HG03378 (cell line): ENCODE measurements around the gene FBXL16.
"Not testable (repeated sequence)": the region's sequence is repeated elsewhere in the genome, so short reads cannot be mapped to it uniquely, and the experiment has no call there.

ENCODE experiments used
- ATAC-seq: cut with Tn5 transposase; IDR thresholded peaks from one replicate; pipeline ENCODE4 v1.9.1; 2021; ENCODE audit warnings: mild to moderate bottlenecking, moderate library complexity; ENCODE audit not compliant: unreplicated experiment

Gene FBXL16, protein sequence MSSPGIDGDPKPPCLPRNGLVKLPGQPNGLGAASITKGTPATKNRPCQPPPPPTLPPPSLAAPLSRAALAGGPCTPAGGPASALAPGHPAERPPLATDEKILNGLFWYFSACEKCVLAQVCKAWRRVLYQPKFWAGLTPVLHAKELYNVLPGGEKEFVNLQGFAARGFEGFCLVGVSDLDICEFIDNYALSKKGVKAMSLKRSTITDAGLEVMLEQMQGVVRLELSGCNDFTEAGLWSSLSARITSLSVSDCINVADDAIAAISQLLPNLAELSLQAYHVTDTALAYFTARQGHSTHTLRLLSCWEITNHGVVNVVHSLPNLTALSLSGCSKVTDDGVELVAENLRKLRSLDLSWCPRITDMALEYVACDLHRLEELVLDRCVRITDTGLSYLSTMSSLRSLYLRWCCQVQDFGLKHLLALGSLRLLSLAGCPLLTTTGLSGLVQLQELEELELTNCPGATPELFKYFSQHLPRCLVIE

DNA sequence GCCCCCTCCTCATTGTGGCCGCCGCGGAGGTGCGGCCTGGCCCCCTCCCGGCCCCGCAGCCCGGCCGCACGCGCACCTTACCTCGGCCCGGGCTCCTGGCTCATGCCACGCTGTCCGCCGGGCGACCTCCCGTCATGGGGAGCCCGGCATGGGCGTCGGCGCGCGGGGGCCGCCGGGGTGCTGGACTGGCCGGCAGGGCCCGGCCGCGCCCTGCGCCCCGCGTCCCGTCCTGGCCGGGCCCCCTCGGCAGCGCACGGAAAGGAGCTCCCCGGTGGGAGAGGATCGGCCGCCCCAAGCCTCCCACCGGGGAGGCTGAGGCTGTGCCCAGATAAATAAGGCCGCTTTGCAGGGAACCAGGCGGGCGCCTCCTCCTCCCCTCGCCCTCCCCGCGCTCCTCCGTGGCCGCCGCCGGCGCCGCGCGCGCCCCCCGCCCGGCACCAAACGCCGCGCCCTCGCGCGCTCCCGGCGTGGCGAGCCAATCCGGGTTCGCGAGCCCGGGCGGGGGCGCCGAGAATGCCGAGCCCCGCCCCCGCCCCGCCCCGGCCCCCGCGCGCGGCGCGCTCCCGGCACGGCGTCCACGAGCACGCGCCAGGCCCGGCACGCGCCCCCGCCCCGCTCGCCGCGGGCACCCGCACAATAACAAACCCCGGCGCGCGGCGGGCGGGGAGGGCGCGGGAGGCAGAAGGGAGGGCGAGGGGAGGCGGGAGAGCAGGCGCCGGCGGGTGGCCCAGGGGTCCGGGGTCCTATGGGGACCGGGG, at the start of gene FBXL16:
Gene FBXL16, minus strand, starts transcription at position 371 of the 758 bp plus-strand sequence. CDS start 8,396 bp downstream, outside the sequence.
- ATAC-seq: no peak

DNA sequence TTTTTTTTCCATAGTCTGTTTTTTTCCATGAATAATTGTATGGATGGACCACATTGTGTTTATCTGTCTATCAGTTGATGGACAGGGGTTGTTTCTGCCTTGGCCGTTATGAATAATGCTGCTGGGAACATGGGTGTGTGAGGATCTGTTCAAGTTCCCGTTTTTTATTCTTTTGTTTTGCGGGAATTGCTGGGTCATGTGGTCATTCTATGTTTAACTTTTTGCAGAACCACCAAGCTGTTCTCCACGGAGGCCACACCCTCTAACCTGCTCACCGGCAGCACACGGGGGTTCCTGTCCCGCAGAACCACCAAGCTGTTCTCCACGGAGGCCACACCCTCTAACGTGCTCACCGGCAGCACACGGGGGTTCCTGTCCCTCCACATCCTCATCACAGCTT, 49.1 kb upstream of the FBXL16 start:
- ATAC-seq: no peak

GRCh38 chr16:754121-754607, 48.6 kb upstream of the FBXL16 start:
- not testable (repeated sequence) for ATAC-seq

- no peak for ATAC-seq
These were observed 46.4 kb upstream of the FBXL16 start for GRCh38 chr16:752007-752312.

DNA sequence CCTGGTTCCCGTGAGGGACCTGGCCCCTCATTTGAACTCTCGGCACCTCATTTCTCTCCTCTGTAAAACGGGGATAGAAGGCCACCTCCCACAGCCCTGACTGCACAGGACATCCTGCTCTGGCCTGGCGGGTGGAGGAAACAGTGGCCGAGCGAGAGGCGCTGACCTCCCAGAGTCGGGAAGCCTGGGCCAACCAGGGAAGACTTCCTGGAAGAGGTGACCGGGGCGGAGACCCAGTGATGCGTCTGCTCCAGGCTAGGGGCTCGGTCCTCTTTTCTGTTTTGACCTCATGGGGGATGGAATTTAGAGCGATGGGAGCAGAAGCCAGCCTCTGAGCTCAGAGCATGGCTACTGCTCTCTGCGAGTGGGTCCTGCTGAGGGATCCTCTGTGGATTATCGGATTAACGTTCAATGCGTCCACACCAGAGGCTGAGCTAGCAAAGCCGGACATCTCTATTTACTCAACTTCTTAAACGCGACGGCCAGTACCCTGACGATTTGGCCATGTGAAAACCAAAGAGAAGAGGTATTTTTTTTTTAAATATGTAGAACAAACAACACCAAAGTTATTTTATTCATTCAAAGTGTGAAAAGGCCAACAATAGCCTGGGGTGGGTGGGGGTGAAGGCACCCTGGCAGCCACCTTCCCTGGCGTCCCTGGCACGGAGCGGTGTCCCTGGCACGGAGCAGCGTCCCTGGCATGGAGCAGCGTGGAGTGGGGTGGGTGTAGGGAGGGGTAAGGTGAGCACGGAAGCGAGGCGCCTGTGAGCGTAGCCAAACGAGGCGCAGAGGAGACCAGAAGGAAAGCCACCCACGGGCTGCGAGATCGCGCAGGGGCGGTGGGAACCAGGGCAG, 45.8 kb upstream of the FBXL16 start:
- ATAC-seq: no peak

DNA sequence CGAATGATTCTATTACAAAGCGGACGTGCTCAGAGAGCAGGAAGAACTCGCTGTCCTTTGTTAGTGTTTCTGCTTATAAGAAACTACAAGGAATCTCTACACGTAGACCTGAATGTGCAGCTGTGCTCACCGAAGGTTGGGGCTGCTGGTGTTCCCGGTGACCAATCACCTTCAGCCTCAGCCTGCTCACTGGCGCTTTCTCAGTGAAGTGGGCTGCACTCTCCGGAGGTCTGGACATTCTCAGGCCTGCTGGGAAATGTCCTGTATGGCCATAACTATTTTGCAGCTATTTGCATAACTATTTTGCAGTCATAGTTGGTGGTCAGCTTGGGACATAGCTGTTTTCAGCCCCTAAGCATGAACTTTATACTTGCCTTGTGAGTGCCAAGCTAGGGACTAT, 44.9 kb upstream of the FBXL16 start:
- no peak for ATAC-seq

DNA sequence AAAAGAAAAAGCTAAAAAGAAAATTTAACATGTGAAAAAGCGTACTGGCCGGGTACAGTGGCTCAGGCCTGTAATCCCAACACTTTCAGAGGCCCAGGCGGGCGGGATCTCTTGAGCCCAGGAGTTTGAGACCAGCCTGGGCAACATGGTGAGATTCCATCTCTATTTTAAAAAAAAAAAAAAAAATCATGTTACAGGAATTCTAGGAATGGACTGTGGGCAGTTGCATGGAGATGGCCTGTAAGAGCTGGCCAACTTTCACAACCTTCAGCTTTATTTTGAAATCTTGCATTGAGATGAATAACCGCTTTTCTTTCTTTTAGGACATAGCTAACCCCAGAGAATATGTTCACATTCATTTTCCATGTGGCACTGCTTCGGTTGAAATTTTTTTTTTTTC, 43.4 kb upstream of the FBXL16 start:
- no peak for ATAC-seq

DNA sequence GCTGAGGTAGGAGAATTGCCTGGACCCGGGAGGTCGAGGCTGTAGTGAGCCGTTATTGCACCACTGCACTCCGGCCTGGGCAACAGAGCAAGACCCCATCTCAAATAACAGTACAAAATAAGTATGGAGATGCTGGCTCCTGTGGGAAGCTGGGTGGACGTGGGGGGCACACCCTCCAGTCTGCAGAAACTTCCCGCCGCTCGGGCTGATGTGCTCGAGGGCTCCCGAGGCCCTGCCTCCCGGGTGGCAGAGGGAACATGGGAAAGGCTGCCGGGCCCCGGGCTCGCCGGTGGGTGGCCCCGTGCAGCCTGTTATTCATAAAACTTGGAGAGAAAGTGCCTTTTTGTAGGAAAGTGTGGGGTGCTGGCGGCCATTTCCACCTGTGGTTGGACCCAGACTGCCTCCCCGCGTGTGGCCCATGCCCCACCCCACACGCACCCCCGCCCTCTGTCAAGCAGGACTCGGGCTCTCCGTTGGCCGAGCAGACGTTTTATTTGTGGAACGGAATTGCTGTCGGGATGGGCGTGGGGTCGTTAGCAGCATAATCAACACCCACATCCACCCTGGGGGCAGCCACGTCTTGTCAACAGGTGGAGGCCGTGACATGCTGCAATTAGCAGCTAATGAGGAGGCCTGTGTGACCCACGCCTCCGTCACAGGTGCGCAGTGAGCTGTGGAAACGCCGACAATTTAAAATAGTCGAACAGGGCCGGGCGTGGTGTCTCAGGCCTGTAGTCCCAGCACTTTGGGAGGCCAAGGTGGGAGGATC, 42.6 kb upstream of the FBXL16 start:
- ATAC-seq: no peak

- no peak for ATAC-seq
These were observed 41.0 kb upstream of the FBXL16 start for GRCh38 chr16:746637-747036.

- ATAC-seq: no peak
These were observed 40.1 kb upstream of the FBXL16 start for GRCh38 chr16:745739-746138.

DNA sequence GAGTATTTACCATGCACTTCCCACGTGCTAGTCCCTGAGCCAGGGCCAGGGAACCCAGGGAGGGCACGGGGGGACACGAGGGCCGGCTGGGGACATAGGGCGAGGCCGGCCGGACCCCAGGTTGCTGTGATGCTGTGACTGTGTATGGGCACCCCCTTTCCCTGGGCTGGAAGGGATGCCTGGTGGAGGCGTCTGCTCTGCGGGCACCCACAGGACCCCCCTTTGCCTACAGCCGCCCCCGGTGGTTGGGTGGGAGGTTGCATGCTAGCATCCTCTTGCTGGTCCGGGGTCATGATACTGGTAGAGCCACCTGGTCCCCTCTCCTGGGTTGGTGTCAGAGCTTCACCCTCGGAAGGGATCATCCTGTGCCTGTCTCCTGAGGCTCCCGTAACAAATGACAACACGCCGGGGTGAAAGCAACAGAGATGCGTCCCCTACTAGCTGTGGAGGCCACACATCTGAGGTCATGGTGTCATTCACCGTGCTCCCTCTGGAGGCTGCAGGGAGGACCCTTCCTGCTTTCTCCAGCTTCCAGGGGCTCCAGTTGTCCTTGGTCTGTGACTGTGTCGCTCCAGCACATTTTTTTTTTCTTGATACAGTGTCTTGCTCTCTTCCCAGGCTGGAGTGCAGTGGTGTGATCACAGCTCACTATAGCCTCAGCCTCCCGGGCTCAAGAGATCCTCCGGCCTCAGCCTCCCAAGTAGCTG, 38.3 kb upstream of the FBXL16 start:
- ATAC-seq: no peak

DNA sequence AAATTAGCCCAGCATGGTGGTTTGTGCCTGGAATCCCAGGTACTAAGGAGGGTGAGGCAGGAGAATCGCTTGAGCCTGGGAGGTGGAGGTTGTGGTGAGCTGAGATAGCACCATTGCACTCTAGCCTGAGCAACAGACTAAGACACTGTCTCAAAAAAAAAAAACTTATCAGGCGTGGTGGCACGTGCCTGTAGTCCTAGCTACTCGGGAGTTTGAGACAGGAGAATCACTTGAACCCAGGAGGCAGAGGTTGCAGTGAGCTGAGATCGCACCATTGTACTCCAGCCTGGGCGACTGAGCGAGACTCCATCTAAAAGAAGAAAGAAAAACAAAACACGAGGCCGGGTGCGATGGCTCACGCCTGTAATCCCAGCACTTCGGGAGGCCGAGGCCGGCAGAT, 37.3 kb upstream of the FBXL16 start:
- not testable (repeated sequence) for ATAC-seq

GRCh38 chr16:741986-742629, 36.5 kb upstream of the FBXL16 start:
- ATAC-seq: no peak

- ATAC-seq: peak; percentile 56
These were observed 35.3 kb upstream of the FBXL16 start, which contains the start of gene CIAO3 for GRCh38 chr16:740764-741505. Gene CIAO3 (minus strand): TSS chr16:740997. CDS start chr16:740985, 12 bp downstream.

DNA sequence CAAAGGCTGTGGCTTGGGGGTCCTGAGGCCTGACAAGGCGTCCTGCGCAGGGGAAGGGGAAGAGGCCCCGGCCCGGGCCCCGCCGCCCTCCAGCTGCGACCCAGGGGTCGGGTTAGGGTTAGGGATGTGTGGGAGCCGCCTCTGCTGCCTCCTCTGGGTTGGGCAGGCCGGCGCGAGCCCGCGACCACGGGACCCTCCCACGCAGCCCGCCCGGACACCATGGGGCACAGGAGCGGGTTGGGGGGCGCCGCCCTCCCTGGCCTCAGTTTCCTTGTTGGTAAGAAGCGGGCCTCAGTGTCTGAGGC, 34.8 kb upstream of the FBXL16 start:
- peak; percentile 17 for ATAC-seq

DNA sequence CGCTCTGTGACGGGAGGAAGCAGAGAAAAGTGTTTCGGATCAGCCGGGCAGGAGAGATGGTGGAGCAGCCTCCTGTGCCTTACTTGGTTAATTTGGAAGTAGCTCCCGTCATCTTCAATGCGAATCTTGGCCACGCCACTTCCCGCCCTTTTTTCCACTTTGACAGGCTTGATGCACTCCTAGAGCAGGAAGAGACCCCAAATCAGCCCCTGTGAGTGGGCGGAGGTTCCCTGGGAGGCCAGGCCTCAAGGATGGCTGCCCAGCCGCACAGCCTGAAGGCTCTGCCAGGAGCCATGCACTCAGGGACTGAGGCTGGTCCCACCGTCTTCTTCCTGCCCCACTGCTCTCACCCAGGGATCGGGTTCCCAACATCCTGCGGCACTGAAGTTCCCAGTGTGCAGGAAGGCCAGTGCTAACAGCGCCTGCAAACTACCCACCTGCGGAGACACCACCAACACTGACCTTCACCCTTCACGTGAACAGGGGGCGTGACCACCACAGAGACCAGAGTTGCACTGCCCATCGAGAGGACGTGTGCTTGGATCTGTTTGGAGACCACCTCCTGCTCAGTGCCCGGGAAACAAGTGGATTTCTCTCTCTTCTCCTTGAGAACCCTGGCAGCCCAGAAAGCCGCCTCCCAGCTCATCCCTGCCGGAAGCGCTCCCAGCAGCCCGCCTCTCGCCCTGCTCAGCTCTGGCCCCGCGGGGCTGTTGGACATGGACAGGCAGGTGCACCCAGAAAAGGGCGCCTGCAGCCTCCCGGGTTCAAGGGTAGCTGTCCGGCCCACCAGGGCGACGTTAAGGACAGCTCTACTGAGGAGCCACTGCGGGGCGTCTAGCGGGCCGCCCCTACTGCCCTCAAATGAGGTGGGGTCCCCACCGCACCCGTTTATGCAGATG, 34.2 kb upstream of the FBXL16 start:
- no peak for ATAC-seq

- no peak for ATAC-seq
These were observed 31.4 kb upstream of the FBXL16 start for GRCh38 chr16:736936-737481.
